Panc1 (cell line): ENCODE measurements around the gene LRRC3C. TPM values are rescaled to one million over a fixed set of nuclear protein-coding genes. Genes with fewer than 3 reads are reported as not detected.

ENCODE experiments used
- ATAC-seq: fragments of 200-7000 bp; cut with Tn5 transposase; 2 replicates; pipeline ENCODE4 v1.9.1; 2020; ENCODE audit warnings: mild to moderate bottlenecking, moderate library complexity
- BruUV-seq: library from RNA; stranded (reverse); fragments of 400-500 nt; replicated peaks from 2 replicates; lab custom pipeline; 2021; lab: Mats Ljungman, UMichigan
- CTCF ChIA-PET: fragments of 300-600 bp; sonication (Branson Sonifier 250); formaldehyde crosslinking; loops from one replicate; lab custom pipeline; 2022; ENCODE audit warnings: antibody characterized with exemption; lab: Charles Lee
- POLR2A ChIA-PET: fragments of 300-600 bp; sonication (Branson Sonifier 250); formaldehyde crosslinking; loops from one replicate; lab custom pipeline; 2022; ENCODE audit warnings: antibody characterized with exemption; lab: Charles Lee
- DNase-seq: peaks from one replicate; pipeline ENCODE4 v3.0.0-alpha.2; 2010; ENCODE audit warnings: low read depth, low spot score
- H3K27ac ChIP-seq: 2 replicates; pipeline ENCODE4 v1.5.1; 2011; ENCODE audit warnings: mild to moderate bottlenecking, low read length, inconsistent platforms
- H3K27me3 ChIP-seq: fragments of 200-500 bp; sonication (Bioruptor generic); 2 replicates; pipeline ENCODE4 v1.6.0; 2014; ENCODE audit warnings: low read length, inconsistent platforms; ENCODE audit not compliant: control insufficient read depth, insufficient read depth
- H3K36me3 ChIP-seq: fragments of 200-500 bp; sonication (Bioruptor generic); 2 replicates; pipeline ENCODE4 v1.5.1; 2014; ENCODE audit warnings: inconsistent platforms, mild to moderate bottlenecking, low read length, moderate library complexity; ENCODE audit not compliant: control insufficient read depth, insufficient read depth
- H3K4me1 ChIP-seq: 2 replicates; pipeline ENCODE4 v1.5.1; 2011; ENCODE audit warnings: inconsistent platforms, mild to moderate bottlenecking, low read length, moderate library complexity; ENCODE audit not compliant: control insufficient read depth, insufficient read depth
- H3K4me3 ChIP-seq, 2 experiments: 2 replicates each; pipeline ENCODE4 v1.5.1; 2011 to 2012; ENCODE audit warnings: low read depth in 2 of 2, low read length in 2 of 2, mild to moderate bottlenecking in 2 of 2, inconsistent platforms in 1 of 2, moderate library complexity in 1 of 2
- H3K9me3 ChIP-seq: fragments of 200-500 bp; sonication (Bioruptor generic); 2 replicates; pipeline ENCODE4 v1.5.1; 2014; ENCODE audit warnings: low read depth, mild to moderate bottlenecking, inconsistent platforms, low read length, moderate library complexity; ENCODE audit not compliant: control insufficient read depth, insufficient read depth
- POLR2AphosphoS5 ChIP-seq: IDR thresholded peaks from 2 replicates; pipeline ENCODE4 v1.6.1; 2012; ENCODE audit warnings: mild to moderate bottlenecking, low read depth, low read length, moderate library complexity
- REST ChIP-seq, 2 experiments: IDR thresholded peaks; 2 replicates each; pipeline ENCODE4 v1.6.1; 2011 to 2012; ENCODE audit warnings: low read depth in 2 of 2, control low read depth in 1 of 2, low read length in 1 of 2, mild to moderate bottlenecking in 1 of 2, moderate library complexity in 1 of 2; ENCODE audit not compliant: insufficient read depth in 1 of 2
- SIN3A ChIP-seq: IDR thresholded peaks from 2 replicates; pipeline ENCODE4 v1.6.1; 2012; ENCODE audit warnings: low read depth, mild to moderate bottlenecking, low read length, moderate library complexity, borderline replicate concordance; ENCODE audit not compliant: insufficient read depth
- TCF7L2 ChIP-seq: IDR thresholded peaks from 2 replicates; pipeline ENCODE4 v1.6.1; 2011; ENCODE audit warnings: mild to moderate bottlenecking, low read depth, low read length, inconsistent platforms
- in situ Hi-C: cut with HindIII; loops from 2 replicates; pipeline ENCODE4 v1.10.0; 2016; ENCODE audit warnings: low sequenced_read_pairs, low pct_unique_long_range_greater_than_20kb
- intact Hi-C: fragments of 100-400 bp; cut with micrococcal nuclease; formaldehyde crosslinking; loops from one replicate; pipeline ENCODE4 v1.10.0; 2022; ENCODE audit not compliant: unreplicated experiment
- total RNA-seq: library from RNA; stranded (reverse); gene quantifications from one replicate; pipeline ENCODE4 v1.2.1, GENCODE V29; 2021; ENCODE audit not compliant: unreplicated experiment
- TF ChIP-seq, protein P1 (sequence below): fragments of 450-650 bp; IDR thresholded peaks from 2 replicates; pipeline ENCODE4 v1.5.1; 2017; ENCODE audit warnings: mild to moderate bottlenecking

The LRRC3C gene
- total RNA-seq, 1 experiment from 2014 or later, result not detected

DNA sequence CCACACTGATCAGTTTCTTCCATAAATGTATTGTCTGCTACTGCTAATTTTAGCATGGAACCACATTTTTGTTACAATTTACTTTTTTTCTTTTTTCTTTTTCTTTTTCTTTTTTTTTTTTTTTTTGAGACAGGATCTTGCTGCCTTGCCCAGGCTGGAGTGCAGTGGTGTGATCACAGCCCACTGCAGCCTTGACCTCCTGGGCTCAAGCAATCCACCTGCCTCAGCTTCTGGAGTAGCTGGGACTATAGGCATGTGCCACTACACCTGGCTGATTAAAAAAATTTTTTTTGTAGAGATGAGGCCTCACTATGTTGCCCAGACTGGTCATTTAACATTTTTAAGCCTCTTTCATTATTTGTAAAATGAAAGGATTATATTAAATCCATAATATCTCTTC, 40.5 kb upstream of the LRRC3C start:
- ChIA-PET POLR2A (no interaction called here), CTCF (no interaction called here)
- Histone ChIP-seq H3K9me3 (no peaks in the 10 kb centered on the region), H3K27me3 (peaks cover 7% of the 10 kb centered on the region), H3K27ac (no peak overlapping the region), H3K4me1 (no peaks in the 10 kb centered on the region), H3K36me3 (no peaks in the 10 kb centered on the region), H3K4me3 (no peak overlapping the region)
- in situ Hi-C loops, result no loop called here
- BruUV-seq, result no TSS peak
- DNase-seq (no peak), ATAC-seq (no peak)
- TF ChIP-seq POLR2AphosphoS5 (no peak), TCF7L2 (no peak), SIN3A (no peak), REST (IDR thresholded peaks at IDR 0.05; ENCODE audit: insufficient read depth in 1 of 2, low read depth in 2 of 2, low read length in 1 of 2) (no peak)
- TF ChIP-seq, protein P1, sequence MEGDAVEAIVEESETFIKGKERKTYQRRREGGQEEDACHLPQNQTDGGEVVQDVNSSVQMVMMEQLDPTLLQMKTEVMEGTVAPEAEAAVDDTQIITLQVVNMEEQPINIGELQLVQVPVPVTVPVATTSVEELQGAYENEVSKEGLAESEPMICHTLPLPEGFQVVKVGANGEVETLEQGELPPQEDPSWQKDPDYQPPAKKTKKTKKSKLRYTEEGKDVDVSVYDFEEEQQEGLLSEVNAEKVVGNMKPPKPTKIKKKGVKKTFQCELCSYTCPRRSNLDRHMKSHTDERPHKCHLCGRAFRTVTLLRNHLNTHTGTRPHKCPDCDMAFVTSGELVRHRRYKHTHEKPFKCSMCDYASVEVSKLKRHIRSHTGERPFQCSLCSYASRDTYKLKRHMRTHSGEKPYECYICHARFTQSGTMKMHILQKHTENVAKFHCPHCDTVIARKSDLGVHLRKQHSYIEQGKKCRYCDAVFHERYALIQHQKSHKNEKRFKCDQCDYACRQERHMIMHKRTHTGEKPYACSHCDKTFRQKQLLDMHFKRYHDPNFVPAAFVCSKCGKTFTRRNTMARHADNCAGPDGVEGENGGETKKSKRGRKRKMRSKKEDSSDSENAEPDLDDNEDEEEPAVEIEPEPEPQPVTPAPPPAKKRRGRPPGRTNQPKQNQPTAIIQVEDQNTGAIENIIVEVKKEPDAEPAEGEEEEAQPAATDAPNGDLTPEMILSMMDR, result no peak
- intact Hi-C loops, result no loop called here

DNA sequence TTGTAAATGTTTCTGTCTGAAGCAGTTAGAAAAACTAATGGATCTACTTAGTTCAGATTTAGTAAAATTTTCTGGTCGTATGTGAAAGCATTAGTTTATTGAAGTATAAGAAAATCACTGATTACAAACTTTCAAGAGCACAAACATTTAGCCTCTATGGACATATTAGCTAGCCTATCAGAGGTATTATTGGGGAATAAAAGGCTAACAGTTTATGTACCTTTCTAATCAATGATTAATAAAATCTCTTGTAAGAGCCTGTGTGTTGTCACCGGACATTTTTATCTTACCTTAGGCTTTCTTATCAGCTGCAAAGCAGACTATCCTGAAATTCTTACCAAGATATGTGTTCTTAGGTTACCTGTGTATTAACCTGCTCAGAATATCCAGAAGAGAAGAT, 38.3 kb upstream of the LRRC3C start:
- in situ Hi-C loops, result no loop called here
- POLR2A ChIA-PET, result interaction anchor here (0.6 kb wide), 1 partner anchor 79 kb away, joined by 6 read pairs; no protein-coding TSS in a partner anchor
- Histone ChIP-seq H3K27me3 (peaks cover 13% of the 10 kb centered on the region), H3K4me3 (no peak overlapping the region), H3K27ac (no peak overlapping the region), H3K9me3 (no peaks in the 10 kb centered on the region), H3K4me1 (no peaks in the 10 kb centered on the region), H3K36me3 (no peaks in the 10 kb centered on the region)
- no peak for TF ChIP-seq REST (IDR thresholded peaks at IDR 0.05; ENCODE audit: insufficient read depth in 1 of 2, low read depth in 2 of 2, low read length in 1 of 2)
- no peak for TF ChIP-seq SIN3A
- no peak for TF ChIP-seq TCF7L2
- TF ChIP-seq POLR2AphosphoS5, result no peak
- TF ChIP-seq, protein P1, result no peak
- CTCF ChIA-PET, result no interaction called here
- DNase-seq (no peak), ATAC-seq (no peak)
- BruUV-seq, result no TSS peak
- intact Hi-C loops, result no loop called here
